TTC549 (cell line): ENCODE results near the gene LY6G6F.

Source experiments
- FAIRE-seq: peaks from 2 replicates; lab custom pipeline; 2012; peaks lifted over from hg19 to GRCh38; lab: Jason Lieb, UNC

LY6G6F gene

GRCh38 chr6:31676904-31677303, 29.8 kb upstream of the LY6G6F start:
- FAIRE-seq: no peak

DNA sequence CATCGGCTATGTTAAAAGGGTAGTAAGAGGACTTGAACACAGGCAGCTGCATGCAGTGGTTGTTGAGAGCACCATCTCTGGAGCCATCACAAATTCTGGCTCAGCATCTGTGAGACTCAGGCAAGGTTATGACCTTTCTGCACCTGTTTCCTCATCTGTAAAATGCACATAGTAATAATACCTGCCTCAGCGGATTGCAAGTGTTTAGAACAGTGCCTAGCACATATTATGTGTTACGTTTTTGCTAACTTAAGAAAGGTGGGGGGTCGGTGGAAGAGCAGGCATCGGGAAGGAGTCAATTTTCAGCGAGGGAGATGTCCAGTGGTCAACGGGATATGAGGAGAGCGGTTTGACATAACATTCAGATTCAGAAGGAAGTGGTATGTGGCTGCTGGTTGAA, 28.7 kb upstream of the LY6G6F start:
- no peak for FAIRE-seq

DNA sequence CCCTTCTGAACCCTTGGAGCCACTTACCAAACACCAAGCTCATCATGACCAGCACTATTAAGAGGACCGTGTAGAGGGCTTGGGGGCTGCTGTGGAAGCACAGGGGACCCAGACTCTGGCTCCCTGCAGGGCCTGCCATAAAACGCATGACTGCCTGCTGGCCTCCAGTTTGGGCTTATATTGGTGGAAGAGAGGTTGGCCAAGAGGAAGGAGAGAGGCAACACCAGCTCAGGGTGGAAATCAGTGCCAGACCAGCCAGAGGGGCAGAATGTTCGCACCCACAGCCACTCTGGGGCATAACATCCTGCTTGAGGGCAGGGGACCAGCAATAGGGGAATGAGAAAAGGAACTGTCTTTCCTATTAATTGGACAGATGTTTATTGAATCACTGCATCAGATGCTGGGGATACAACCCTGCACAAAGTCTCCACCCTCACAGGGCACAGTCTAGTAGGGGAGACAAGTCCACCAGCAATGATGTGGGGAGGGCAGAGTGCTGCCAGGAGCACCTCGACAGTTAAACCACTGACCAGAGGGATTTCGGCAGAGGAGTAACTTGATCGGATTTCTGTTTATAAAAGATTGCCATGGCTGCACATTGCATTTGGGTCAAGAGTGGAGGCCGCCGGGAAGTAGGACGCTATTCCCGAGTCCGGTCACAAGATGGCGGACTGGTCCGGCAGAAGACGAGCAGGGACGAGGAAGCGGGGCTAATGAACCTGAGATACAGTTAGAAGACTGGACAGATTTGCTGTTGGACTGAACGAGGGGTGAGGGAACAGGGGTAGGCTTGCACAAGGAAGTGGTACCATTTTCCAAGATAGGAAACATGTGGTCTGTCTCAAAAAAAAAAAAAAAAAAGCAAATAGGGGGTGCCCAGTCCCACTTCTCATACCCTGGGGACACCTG, 26.2 kb upstream of the LY6G6F start, which contains the start of gene LY6G5C:
Gene LY6G5C (minus strand): TSS at position 842 of the 909 bp plus-strand sequence. CDS start 694 bp downstream, at position 148.
- no peak for FAIRE-seq

GRCh38 chr6:31681135-31681671, 25.5 kb upstream of the LY6G6F start:
- no peak for FAIRE-seq

GRCh38 chr6:31683591-31683990, 23.1 kb upstream of the LY6G6F start:
- FAIRE-seq: no peak

- FAIRE-seq: no peak
These were observed 20.2 kb upstream of the LY6G6F start for GRCh38 chr6:31686483-31686882.

GRCh38 chr6:31687321-31687720, 19.3 kb upstream of the LY6G6F start:
- no peak for FAIRE-seq

DNA sequence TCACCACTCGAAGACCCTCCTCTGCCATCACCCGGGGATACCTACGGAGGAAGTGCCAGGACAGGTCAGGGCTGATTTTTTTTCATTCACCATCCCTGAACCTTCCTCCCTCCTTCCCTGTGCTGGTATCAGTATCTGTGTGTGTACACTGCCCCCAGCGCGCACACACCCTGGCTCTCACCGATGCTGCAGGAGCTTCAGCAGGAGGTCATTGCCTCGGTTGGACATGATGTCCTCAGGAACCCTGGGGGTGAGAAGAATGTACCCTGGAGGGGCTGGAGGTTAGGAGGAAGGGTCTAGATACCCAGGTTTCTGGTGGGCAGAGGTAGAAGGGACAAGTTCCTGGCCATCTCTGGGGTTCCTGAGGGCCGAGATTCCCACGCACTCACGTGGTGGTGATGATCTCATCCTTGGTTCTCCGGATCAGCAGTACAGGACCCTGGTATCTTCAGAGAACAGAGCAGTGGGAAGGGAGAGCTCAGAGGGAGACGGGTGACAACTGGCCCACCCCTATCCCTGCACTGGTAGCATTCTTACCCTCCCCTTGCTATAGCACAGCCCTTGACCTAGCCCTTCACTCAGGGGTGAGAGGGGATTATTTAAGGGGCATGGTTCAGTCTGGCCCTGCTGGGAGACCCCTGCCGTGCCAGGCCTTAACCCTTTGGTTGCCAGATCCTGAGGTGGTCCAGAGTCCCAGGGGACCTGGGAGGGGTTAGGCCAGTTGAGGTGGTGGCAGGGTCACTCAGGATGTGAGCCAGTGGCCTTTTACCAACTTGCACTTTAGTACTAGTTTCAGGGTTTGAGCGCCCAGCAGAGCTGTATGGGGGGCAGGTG, 18.6 kb upstream of the LY6G6F start:
- no peak for FAIRE-seq

GRCh38 chr6:31689249-31690110, 17.2 kb upstream of the LY6G6F start:
- no peak for FAIRE-seq

DNA sequence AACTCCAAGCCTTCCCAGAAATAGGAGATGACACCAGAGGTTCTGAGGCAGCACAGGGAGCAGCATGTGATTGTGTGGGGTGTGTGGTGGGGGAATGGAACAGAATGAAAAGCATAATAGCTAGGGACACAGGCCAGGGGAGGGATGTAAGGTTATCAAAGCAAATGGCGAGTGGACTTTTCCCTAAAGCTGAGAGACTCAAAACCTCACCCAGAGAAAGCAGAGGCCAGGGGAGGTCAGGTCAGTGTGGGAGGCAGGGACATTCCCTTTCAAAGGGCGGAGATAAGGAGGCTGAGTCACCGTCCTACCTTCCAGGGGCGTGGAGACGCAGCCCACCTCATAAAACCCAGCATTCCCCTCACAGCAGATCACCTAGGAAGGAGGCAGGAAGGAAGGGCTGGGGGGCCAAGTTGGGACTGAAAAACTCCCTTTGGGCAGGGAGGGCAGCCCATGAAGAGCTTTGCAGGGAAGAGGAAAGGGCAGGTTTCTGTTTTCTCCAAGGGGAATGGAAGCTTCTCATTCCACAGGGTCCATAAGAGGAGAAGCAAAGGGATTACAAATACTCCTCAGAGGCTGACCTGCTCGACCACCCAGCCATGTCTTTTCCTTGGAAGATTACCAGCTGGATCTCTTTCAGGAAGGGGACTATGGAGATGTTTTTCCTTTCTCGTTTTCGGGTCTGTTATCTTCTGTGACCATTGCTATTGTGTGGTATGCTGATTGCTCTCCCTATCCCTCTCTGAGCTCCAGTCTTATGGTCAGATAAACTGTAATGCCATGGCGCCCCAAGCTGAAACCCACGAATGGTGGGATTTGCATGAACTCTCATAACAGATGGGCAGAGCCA, 16.2 kb upstream of the LY6G6F start:
- no peak for FAIRE-seq

- FAIRE-seq: no peak
These were observed 15.6 kb upstream of the LY6G6F start for GRCh38 chr6:31691078-31691463.

DNA sequence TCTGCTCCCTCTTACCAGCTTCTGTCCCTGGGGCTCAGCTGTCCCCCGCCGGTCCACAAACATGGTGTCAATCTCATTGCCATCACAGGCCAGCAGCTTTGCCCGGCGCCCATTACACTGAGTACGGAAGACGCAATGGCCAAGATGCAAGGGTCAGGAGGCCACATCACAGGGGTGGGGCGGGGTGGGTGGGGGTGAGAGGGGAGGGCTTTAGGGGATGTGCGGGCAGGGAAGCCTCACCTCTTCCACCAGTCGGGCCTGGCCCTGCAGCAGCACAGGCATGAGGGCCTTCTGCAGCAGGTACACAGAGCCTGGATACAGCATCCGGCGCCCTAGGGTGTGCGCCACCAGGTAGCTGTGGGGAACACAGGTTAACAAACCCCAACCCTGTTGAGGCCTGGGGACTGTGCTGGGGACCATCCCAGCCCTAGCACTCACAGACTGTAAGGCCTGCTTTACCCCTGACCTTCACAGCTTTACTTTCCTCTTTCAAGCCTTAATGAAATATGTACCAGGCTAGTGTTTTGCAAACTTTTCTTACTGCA, 15.0 kb upstream of the LY6G6F start:
- no peak for FAIRE-seq

DNA sequence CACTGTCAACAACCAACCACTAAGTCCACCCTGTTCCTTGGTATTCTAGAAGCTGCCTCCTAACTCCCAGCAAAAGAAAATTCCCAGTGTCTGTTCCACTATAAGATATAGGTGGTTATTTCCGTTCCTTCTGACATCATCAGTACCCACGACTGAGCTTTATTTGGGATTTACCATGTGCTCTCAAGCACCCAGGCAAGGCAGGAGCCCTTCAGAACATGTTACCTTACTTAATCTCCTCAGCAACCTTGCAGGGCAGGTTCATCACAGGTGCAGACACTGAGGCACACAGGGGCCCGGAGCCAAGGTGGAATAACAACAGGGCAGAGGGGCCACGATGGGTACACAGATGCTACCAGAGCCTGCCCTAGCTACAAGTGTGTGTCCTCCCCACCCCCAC, 14.3 kb upstream of the LY6G6F start:
- FAIRE-seq: no peak

GRCh38 chr6:31692886-31693285, 13.8 kb upstream of the LY6G6F start:
- FAIRE-seq: no peak

GRCh38 chr6:31693535-31693934, 13.1 kb upstream of the LY6G6F start:
- no peak for FAIRE-seq

DNA sequence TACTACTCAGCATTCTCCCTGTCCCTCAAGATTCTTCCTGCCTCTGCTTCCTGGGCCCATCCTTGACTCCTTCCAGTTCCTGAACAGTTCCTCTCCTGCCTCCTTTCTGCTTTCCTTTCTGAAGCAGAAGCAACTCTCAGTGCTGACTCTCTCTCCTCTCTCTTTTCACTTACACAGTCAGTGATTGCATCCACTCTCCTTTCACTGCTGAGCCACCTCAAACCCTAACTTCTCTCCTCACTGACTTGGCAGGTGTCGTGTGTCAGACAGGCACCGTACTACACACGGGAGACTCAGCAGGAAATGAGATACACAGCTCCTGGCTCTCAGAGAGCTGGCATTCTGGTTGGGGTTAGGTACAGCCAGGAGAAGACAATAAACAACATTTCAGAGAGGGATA, 9.1 kb upstream of the LY6G6F start:
- FAIRE-seq: no peak

- FAIRE-seq: no peak
These were observed 5.8 kb upstream of the LY6G6F start for GRCh38 chr6:31700740-31701401.

GRCh38 chr6:31701666-31702404, 4.8 kb upstream of the LY6G6F start:
- no peak for FAIRE-seq

- no peak for FAIRE-seq
These were observed 4.3 kb upstream of the LY6G6F start for GRCh38 chr6:31702405-31702818.
